Stimulated activated CD8-positive, alpha-beta memory T cell treated with anti-CD3 and anti-CD28 coated beads, Interleukin-12 subunit alpha, Interleukin-12 subunit beta, amount 100 ng/mL, for 1 hour (primary cell): Measurements from ENCODE around the gene TIGD7.
"Not testable (repeated sequence)": the region's sequence is repeated elsewhere in the genome, so short reads cannot be mapped to it uniquely, and the experiment has no call there.

ENCODE experiments used
- DNase-seq: peaks from one replicate; pipeline ENCODE4 v3.0.0-alpha.2; 2020; ENCODE audit warnings: low read depth

Gene TIGD7

DNA sequence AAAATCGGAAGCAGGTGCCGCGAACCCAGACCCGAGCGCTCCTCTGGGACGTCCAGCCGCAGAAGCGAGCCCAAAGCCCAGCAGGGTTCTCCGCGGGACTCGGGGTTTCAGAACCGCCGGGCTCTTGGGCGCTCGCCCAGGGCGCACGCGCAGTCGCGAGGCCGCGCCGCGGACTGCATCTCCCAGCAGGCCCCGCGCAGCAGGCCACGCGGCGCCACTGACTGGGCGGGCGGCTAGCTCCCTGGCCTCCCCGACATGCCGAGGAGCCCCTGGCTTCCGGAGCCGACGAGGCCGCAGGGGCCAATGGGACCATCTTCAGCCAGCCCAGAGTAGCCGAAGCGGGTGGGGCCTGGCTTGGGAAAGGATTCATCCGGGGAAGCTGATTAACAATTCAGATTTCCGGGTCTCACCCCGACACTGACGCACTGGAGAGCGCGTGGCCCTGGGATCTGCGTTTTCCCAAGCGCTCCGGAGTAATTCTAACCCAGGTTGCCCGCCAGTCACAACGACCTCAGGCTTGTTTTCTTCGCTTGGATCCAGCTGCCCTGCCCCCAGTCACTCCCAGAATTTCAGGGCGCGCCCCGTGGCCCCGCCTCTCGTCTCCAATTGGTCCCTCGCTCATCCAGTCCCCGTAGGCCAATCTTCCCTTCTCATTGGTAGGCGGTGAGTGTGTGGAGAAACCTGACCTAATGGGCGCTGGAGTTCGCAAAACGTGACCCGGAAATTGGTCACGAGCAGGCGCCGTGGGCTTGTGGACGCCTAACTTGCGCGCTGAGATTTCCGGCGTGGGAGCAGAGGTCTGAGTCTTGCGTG, 22.3 kb downstream of the TIGD7 start, which contains the start of gene ZNF263:
Gene ZNF263, plus strand, starts transcription at position 762 of the 813 bp plus-strand sequence. CDS start 328 bp downstream, outside the sequence.
- DNase-seq: peak; percentile 89

DNA sequence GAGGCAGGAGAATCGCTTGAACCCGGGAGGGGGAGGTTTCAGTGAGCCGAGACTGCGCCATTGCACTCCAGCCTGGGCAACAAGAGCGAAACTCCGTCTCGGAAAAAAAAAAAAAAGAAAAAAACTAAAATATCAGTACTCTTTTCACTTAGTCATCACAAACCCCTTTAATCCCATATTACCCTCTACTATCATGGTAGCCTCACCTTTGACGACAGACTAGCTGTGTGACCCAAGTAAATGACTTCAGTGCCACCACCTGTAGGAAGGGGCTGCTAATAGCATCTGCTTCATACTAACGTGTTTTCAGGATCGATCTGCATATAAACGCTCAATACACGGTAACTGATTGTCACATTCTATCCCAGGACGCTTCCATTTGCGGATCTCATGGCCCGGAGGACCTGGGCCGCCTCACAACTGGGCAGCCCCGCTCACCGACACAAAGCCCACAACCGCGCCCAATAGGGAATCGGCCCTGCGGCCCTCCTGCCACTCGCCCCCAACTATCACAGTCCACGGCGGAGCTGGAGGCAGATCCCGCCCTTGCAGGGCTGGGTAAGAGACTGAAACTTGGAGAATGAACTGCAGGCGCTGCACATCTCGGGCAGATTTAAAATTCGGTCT, 23.0 kb downstream of the TIGD7 start:
- no peak for DNase-seq

DNA sequence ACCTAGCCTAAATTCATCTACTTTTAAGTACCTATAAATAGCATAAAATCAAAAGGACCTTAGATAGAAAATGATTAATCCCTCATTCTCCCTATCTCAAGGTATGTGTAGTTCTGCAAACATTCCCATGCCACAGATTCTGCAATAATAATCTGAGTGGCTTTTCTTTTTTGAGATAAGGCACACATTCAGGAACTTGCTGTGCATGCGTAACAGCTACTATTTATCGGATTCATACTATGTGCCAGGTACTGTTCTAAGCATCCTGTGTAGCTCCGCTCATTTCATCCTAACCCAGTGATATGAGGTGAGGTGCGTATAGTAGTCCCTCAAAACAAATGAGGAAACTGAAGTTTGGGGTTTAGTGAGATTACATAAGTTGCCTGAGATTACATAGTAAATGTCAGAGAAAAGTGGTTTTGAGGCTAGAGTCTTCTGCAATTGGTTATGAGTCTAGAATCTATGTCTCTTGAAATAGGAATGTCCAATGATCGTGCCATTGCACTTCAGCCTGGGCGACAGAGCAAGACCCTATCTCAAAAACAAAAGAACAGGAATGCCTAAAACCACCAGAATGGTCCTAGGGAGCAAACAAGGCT, 23.9 kb downstream of the TIGD7 start:
- no peak for DNase-seq

DNA sequence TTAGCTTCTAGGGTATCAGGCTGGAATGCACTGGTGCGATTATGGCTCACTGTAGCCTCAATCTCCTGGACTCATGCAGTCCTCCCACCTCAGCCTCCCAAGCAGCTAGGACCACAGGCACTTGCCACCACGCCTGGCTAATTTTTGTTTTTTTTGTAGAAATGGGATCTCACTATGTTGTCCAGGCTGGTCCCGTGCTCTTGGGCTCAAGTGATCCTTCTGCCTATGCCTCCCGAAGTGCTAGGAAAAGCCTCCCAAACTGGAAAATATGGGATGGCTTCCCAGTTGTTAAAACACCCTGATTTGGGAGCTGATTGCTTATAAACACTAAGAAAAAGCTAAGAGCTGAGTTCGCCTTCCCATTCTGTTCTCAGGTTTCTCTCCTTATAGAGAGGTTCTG, 28.6 kb downstream of the TIGD7 start:
- no peak for DNase-seq

DNA sequence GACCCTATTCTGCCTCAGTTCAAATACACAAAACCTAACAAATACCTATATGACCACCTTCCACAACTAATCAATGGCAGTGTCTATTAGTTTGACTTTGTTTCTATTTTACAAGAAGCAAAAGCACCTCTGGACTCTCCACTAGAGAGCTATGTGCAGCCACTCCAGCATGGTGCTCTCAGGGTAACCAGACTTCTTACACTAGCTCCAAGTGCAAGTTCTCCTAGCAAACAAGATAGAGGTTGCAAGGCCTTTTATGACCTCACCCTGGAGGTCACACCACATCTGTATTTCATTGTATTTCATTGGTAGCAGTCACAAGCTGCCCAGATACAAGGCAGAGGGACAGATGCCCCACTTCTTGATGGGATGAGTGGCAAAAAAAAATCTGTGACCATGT, 30.3 kb downstream of the TIGD7 start:
- no peak for DNase-seq

DNA sequence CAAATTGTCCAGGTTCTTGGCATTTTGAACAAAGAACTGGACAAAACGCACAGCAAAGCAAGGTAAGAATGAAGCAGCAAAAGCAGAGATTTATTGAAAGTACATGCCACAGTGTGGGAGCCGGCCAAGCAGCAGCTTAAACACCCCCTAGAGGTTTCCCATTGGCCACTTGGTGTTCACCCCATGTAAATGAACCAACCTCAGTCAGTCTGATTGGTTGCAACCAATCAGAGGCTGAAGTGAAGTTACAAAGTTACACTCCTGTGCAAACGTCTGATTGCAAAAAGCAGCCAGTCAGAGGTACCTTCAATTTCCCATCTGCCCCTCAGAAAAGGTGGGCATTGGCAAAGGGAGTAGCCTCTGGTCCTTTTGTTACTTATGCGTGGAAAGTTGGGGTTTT, 30.7 kb downstream of the TIGD7 start:
- no peak for DNase-seq

DNA sequence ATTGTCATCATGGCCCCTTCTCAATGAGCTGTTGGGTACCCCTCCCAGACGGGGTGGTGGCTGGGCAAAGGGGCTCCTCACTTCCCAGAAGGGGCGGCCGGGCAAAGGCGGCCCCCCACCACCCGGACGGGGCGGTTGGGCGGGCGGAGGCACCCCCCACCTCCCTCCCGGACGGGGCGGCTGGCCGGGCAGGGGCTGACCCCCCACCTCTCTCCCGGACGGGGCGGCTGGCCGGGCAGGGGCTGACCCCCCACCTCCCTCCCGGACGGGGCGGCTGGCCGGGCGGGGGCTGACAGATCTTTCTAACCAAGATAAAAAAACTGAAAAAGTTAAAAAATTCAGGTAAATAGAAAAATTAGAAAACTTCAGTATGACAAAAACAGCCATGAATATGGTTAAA, 33.9 kb downstream of the TIGD7 start:
- DNase-seq: not testable (repeated sequence)

DNA sequence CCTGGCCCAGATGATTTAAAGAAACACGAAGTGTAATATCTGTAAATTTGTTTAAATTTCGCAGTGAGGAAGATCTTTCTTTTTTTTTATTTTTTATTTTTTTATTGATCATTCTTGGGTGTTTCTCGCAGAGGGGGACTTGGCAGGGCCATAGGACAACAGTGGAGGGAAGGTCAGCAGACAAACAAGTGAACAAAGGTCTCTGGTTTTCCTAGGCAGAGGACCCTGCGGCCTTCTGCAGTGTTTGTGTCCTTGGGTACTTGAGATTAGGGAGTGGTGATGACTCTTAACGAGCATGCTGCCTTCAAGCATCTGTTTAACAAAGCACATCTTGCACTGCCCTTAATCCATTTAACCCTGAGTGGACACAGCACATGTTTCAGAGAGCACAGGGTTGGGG, 34.5 kb downstream of the TIGD7 start:
- not testable (repeated sequence) for DNase-seq

DNA sequence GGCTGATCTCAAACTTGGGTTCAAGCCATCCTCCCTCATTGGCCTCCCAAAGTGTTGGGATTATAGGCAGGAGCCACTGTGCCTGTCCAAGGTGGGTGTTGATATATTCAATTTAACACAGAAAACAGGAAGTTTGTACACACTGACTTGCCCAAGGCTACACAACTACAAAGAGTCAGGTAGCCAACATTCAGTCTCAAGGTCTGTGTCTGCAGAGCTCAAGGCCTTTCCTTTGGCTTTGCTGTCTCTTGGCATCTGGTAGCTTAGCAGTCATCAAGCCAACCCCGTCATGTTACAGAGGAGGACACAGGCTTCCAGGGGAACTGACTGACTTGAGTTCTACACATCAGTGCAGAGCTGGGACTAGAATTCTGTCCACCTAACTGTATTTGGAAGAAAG, 36.9 kb downstream of the TIGD7 start:
- no peak for DNase-seq

DNA sequence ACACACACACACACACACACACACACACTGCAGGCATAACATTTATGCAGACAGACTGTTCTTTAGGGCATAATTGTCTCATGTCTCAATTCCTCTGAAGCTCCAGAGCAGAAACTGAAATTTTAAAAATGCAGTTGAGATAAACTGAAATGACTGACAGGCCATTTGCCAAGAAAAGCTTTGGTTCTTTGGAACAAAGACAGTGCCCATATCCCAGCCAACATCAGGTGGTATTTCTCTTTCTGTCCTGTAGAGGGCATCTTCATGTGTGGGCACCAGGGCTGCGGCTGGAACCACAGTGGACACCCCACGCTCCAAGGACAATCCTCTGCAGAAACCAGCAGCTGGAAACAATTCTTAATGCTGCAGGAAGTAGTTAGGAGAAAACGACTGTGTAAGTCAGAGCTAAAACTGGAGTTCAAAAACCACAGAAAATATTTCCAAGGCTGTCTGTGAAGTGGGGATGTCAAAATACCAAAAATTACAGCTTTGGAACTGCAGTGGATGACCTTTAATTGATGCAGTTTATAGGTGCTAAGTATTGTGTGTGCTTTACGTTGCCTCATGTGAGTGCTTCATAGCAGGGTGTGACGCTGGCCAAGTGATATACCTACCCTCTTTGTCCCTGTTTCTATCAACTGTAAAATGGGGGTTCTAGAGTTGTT, 38.2 kb downstream of the TIGD7 start:
- no peak for DNase-seq

DNA sequence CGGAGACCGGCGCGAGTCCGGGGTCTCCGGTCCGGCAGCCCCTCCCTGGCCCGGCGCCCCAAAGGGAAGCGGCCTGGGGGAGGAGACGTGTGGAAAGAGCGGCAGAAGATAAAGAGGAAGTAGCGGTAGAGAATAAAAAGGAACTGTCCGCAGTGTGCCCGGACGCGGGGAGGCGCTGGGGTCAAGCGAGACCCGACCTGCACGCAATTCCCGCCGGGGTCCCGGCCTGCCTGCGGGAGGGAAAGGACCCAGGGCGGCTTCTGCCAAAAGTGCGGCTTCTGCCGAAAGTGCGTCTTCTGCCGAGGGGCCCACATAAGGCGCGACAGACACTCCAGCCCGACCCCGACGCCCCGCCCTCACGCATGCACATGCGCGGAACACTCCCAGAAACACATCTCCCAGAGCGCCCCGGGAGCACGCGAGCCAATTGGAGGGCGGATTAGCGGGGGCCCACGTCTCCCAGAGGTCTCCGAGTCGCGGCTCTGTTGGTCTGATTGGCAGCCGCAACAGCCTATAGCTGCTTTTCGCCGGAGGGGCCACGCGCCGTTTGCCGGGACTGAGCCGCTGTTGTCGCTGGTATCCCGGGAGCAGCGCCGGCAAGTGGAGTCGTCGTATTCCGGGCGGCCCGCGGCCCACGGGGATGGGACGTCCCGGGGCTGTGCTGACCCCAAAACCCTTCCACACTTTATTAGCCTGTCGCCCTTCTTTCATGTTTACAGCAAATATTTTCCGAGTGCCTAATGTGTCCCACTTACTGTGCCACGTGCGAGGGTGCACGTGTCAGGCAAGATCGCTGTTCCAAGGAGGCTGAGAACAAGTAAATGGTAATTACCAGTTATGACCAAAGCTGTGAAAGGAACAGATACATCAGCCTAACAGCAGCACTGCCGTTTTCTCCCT, 40.8 kb downstream of the TIGD7 start:
- peak; percentile 98 for DNase-seq

DNA sequence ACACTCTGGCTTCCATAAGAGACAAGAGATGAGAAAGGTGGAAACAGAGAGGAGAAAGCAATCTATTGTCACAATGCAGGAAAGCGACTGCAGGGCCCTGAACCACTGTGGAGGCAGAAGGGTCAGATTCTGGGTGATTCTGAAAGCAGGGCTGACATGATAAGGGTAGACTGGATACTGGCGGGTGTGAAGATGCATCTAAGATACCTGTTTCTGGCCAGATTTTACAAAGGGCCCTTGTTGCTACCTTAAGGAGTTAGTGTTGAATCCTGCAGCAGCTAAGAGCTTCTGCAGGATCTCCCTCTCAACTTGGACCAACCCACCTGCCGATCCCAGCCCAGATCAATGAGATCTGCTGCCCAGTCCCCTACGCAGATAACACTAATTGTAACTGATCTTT, 42.7 kb downstream of the TIGD7 start:
- DNase-seq: no peak

DNA sequence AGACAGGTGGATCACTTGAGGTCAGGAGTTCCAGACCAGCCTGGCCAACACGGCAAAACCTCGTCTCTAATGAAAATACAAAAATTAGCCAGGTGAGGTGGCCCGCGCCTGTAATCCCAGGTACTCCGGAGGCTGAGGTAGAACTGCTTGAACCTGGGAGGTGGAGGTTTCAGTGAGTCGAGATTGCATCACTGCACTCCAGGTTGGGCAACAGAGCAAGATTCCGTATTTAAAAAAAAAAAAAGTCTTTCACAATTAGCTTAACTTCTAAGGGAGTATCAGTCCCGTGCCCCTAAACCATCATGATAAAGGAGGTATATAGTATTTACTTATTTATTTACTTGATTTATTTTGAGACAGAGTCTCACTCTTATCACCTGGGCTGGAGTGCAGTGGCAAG, 45.4 kb downstream of the TIGD7 start:
- no peak for DNase-seq

DNA sequence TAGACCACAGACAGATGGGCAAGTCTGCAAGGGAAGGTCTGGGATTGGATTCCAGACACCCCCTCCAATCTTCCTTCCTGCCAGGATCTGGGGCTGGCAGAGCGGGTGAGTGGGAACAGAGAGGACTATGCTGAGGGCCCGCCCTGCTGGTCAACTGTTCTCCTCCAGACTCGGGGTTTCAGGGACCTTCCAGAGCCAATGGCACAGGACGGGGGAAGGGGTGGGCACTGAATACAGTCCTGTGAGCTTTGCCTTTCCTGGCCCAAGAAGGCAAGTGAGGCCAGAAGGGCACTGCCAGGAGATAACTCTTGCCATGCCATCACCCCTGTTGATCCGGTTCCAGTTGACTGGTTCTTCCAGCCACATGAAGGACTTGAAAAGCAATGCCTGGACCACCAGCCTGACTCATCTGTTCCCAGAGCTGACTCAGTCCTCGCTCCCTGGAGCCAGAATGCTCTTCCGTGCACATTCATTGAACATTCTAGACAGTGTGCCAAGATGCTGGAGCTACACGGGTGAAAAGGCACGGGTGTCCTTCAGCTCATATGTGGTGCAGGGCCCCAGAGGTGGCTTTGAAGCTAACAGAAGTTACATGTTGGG, 48.3 kb downstream of the TIGD7 start:
- DNase-seq: no peak

DNA sequence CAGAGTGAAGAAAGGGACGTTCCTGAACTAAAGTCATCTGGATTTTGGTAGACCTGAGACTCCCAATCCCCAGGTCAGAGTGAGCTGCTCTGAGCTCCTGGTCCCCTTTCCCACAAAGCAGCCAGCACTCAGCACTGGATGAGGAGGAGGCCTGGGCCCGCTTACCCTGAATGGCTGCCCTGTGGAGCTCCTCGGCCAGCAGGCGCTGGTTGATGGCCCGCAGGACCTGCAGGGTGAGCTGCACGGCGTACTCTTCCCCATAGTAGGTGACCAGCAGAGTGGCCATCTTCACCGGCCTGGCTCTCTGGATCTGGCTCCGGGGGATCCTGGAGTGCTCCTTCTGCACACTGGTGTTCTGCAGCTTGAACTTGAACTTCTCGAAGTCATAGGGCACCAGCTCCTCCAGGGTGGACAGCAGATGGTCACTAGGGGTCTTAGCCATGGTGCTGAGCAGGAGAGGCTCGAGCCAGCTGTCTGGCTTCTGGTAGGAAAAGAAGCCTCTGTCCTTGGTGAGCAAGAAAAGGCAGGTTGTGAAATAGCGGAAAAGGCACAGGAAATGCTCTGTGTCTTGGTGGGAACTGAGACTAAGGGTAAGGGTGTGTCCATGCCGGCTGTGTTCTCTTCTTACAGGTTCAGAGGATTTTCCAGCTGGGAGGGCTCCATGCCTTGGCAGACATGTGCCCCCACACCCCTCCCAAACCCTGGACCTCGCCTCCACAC, 48.9 kb downstream of the TIGD7 start, which contains the start of gene MEFV:
Gene MEFV, minus strand, starts transcription at position 488 of the 720 bp plus-strand sequence. Its CDS starts 46 bp downstream, at position 442.
- DNase-seq: no peak

DNA sequence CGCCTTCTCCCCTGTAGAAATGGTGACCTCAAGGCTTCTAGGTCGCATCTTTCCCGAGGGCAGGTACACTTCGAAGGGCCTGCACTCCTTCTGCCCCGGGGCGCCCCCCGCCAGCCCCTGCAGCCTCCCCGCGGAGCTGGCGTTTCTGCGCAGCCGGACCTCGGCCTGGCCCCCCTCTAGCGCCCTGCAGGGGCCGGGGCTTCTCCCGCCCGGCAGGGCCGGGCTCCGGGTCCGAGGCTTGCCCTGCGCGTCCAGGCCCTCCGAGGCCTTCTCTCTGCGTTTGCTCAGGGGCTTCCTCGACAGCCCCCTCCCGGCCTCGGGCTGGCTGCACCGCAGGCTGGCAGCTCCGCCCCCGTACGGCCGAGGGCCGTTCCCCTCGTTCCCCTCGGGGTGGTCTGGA, 50.9 kb downstream of the TIGD7 start:
- no peak for DNase-seq

DNA sequence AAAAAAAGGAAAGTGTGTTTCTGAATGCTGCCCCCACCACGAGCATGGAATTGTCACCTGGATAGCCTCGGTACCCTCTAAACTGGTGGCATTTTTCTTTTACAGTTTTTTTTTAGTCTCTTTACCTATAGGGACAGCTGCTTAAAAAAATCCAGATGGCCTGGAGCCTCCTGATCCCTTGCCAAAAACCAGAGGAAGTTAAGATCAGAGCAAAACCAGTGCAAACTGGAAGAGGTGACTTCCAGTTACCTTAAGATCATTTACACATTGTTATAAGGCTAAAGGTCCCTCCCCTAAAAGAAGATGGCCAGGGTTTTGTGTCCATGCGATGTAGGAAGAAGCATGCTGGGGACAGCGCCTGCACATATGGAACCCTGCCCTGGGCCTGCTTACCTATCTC, 52.3 kb downstream of the TIGD7 start:
- DNase-seq: no peak

DNA sequence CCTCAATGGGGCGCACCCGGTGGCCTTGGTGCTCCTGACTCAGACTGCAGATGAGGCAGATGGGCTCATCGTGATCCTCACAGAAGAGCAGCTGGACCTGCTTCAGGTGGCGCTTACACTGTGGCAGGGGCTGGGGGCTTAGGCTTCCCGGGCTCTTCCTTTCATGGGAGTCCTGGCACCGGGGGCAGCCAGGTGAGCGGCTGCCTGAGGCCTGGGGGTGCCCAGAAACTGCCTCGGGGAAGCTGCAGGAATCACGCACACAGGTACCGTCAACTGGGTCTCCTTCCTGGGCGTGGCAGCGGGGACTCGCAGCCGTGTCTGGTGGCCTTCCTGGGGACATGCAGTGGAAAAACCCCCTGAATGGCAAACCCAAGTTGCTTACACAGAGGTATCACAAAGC, 55.8 kb downstream of the TIGD7 start:
- DNase-seq: no peak

DNA sequence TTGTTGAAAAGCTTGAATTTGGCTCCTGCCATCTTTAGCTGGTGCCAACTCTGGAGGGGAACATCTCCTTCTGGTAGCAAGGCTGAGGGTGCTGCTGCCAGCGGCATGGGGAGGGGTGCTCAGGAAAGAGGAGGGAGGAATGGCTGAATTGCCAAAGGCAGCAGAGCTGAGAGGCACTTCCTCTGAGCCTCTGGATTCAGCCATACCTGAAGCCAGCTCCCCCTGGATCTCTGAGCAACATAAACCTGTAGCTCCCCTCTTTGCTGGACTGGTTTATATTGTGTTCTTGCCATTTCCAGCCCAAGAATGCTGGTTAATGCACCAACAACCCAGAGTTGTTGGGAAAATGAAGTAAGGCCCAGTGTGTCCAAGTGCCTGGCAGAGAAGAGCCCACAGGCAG, 56.2 kb downstream of the TIGD7 start:
- no peak for DNase-seq
